ENCODE measurements around the gene MAPK7. TPM values are rescaled to one million over a fixed set of nuclear protein-coding genes. Genes with fewer than 3 reads are reported as not detected.

Gene MAPK7
- total and polyA plus RNA-seq, 2 donors (not counting 1 experiment from before 2014, with no cell fraction given): 12.8 to 18.8 TPM

- no peak overlapping the region for H3K4me2 ChIP-seq (ENCODE audit: extremely low read depth, insufficient read depth, low read length)
These were observed 34.7 kb downstream of the MAPK7 start for GRCh38 chr17:19412984-19413383.

GRCh38 chr17:19413761-19414160 is 35.5 kb downstream of the MAPK7 start:
- no peaks in the 10 kb centered on the region for H3K79me2 ChIP-seq (ENCODE audit: control insufficient read depth, insufficient read depth, low read length)
- H4K20me1 ChIP-seq (ENCODE audit: control insufficient read depth, extremely low read depth, insufficient read depth, low read length): no peaks in the 10 kb centered on the region
- TF ChIP-seq CTCF (conservative IDR thresholded peaks at IDR 0.05 in 1 of 2, IDR thresholded peaks at IDR 0.05 in 1 of 2; ENCODE audit: low read depth in 1 of 2, low read length in 2 of 2) (no peak), EZH2 (IDR thresholded peaks at IDR 0.05; ENCODE audit: low read length, missing control alignments) (no peak)
- no peak overlapping the region for H2AFZ ChIP-seq (ENCODE audit: low read length)
- DNase-seq (ENCODE audit: low read depth in 2 of 2): no peak
- H3K9ac ChIP-seq (ENCODE audit: insufficient read depth, low read length): no peak overlapping the region
- no peaks in the 10 kb centered on the region for H3K36me3 ChIP-seq (ENCODE audit: control insufficient read depth, insufficient read depth, low read length)
- no peak overlapping the region for H3K4me3 ChIP-seq (replicated peaks in 1 of 4; ENCODE audit: control extremely low read depth in 1 of 4, insufficient read depth in 1 of 4, low read depth in 3 of 4, low read length in 4 of 4)
- no peak overlapping the region for H3K4me2 ChIP-seq (ENCODE audit: extremely low read depth, insufficient read depth, low read length)
- no peaks in the 10 kb centered on the region for H3K27me3 ChIP-seq (ENCODE audit: control insufficient read depth, insufficient read depth, low read length)
- no peaks in the 10 kb centered on the region for H3K9me3 ChIP-seq (ENCODE audit: control insufficient read depth, insufficient read depth, low read depth, low read length)
- peaks cover 6% of the 10 kb centered on the region for H3K4me1 ChIP-seq (ENCODE audit: control insufficient read depth, extremely low read depth, insufficient read depth, low read length)
- H3K27ac ChIP-seq (ENCODE audit: insufficient read depth, low read length): no peak overlapping the region

More at GRCh38 chr17:19412984-19413383, 34.7 kb downstream of the MAPK7 start:
- H3K4me3 ChIP-seq (replicated peaks in 1 of 4; ENCODE audit: control extremely low read depth in 1 of 4, insufficient read depth in 1 of 4, low read depth in 3 of 4, low read length in 4 of 4): no peak overlapping the region
- H3K79me2 ChIP-seq (ENCODE audit: control insufficient read depth, insufficient read depth, low read length): no peaks in the 10 kb centered on the region
- no peak for DNase-seq (ENCODE audit: low read depth in 2 of 2)
- H3K4me1 ChIP-seq (ENCODE audit: control insufficient read depth, extremely low read depth, insufficient read depth, low read length): peaks cover 6% of the 10 kb centered on the region
- no peak overlapping the region for H2AFZ ChIP-seq (ENCODE audit: low read length)
- H3K9me3 ChIP-seq (ENCODE audit: control insufficient read depth, insufficient read depth, low read depth, low read length): no peaks in the 10 kb centered on the region
- H3K9ac ChIP-seq (ENCODE audit: insufficient read depth, low read length): no peak overlapping the region
- no peaks in the 10 kb centered on the region for H3K27me3 ChIP-seq (ENCODE audit: control insufficient read depth, insufficient read depth, low read length)
- TF ChIP-seq EZH2 (IDR thresholded peaks at IDR 0.05; ENCODE audit: low read length, missing control alignments) (no peak), CTCF (conservative IDR thresholded peaks at IDR 0.05 in 1 of 2, IDR thresholded peaks at IDR 0.05 in 1 of 2; ENCODE audit: low read depth in 1 of 2, low read length in 2 of 2) (no peak)
- H3K27ac ChIP-seq (ENCODE audit: insufficient read depth, low read length): no peak overlapping the region
- no peaks in the 10 kb centered on the region for H4K20me1 ChIP-seq (ENCODE audit: control insufficient read depth, extremely low read depth, insufficient read depth, low read length)
- no peaks in the 10 kb centered on the region for H3K36me3 ChIP-seq (ENCODE audit: control insufficient read depth, insufficient read depth, low read length)

- Histone ChIP-seq H3K36me3 (ENCODE audit: control insufficient read depth, insufficient read depth, low read length) (no peaks in the 10 kb centered on the region), H3K4me1 (ENCODE audit: control insufficient read depth, extremely low read depth, insufficient read depth, low read length) (peaks cover 6% of the 10 kb centered on the region), H3K27ac (ENCODE audit: insufficient read depth, low read length) (no peak overlapping the region), H3K27me3 (ENCODE audit: control insufficient read depth, insufficient read depth, low read length) (no peaks in the 10 kb centered on the region), H3K79me2 (ENCODE audit: control insufficient read depth, insufficient read depth, low read length) (no peaks in the 10 kb centered on the region), H3K4me2 (ENCODE audit: extremely low read depth, insufficient read depth, low read length) (no peak overlapping the region), H2AFZ (ENCODE audit: low read length) (no peak overlapping the region), H3K4me3 (replicated peaks in 1 of 4; ENCODE audit: control extremely low read depth in 1 of 4, insufficient read depth in 1 of 4, low read depth in 3 of 4, low read length in 4 of 4) (no peak overlapping the region), H3K9me3 (ENCODE audit: control insufficient read depth, insufficient read depth, low read depth, low read length) (no peaks in the 10 kb centered on the region), H4K20me1 (ENCODE audit: control insufficient read depth, extremely low read depth, insufficient read depth, low read length) (no peaks in the 10 kb centered on the region), H3K9ac (ENCODE audit: insufficient read depth, low read length) (no peak overlapping the region)
- DNase-seq (ENCODE audit: low read depth in 2 of 2): no peak
- TF ChIP-seq CTCF (conservative IDR thresholded peaks at IDR 0.05 in 1 of 2, IDR thresholded peaks at IDR 0.05 in 1 of 2; ENCODE audit: low read depth in 1 of 2, low read length in 2 of 2) (no peak), EZH2 (IDR thresholded peaks at IDR 0.05; ENCODE audit: low read length, missing control alignments) (no peak)
These were observed 36.3 kb downstream of the MAPK7 start for GRCh38 chr17:19414396-19415280.

Measured in fibroblast of lung (primary cell).